Activated naive CD8-positive, alpha-beta T cell treated with anti-CD3 and anti-CD28 coated beads, Interleukin-2, amount 50 U/mL, for 16 hours (primary cell): ENCODE results near the gene CSPG5.

Experiments
- DNase-seq: peaks from one replicate; pipeline ENCODE4 v3.0.0-alpha.2; 2020; ENCODE audit warnings: low read depth, low spot score

CSPG5 gene

GRCh38 chr3:47586746-47587145 lies 8.1 kb upstream of the CSPG5 start:
- DNase-seq: no peak

DNA sequence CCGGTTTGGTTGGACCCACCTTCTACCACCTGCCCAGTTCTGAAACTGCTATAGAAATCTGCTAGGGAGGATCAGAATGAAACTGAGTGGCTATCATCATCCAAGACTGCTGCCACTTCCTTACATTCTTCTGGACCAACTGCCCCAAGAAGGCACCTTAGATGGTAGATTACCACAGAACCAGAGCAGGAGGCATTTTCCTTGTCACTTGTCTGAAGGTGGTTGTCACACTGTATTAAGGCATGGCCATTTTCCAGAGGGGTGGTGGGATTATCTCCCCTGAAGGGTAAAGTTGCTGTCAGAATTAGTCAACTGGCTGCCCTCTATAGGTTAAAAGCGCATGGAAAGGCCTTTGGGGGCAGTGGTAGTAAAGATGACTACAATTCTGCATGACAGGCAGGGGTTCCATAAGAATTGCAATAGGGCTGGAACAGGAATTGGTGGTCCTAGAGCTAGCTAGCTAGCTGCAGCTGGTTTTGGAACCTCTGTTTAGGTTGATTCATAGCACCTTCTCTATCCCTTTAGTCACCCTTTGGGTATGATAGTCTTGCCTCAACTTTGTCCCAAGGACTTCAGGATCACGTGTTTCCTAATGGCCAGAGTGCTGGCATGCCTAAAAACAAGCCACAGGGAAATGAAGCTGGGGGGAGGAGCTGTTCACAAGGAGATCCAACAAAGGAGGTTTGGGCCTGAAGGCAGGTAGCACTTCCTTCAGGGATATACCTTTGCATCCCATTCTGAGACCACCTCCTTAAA lies 4.8 kb upstream of the CSPG5 start:
- no peak for DNase-seq

DNA sequence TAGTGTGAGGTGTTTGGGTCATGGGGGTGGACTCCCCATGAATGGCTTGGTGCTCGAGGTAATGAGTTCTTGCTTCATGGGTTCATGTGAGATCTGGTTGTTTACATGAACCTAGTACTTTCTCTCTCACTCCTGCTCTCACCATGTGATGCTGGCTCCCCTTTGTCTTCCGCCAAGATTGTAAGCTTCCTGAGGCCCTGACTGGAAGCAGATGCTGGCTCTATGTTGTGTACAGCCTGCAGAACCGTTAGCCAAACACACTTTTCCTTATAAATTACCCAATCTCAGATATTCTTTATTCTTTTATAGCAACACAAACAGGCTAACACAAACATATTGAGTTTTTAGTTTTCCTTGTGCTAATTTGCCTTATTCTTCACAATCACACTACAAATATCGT lies 3.2 kb upstream of the CSPG5 start:
- DNase-seq: no peak

DNA sequence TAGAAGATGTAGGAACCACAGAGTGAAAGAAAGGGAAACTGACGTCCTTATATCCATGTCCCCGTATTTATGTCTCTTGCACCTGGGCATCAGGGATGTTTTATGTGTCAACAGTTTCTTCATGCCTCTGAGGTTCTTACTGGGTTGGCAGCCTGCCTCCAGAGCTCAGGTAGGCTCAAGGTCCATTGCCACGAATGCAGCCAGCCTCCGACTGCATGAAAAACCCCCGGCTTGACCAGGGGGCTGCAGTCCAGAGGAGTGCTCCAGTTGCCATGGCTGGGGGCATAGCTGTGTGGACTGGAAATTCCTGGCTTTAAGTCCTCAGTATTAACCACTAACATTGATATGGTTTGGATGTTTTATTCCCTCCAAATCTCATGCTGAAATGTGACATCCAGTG lies 2.8 kb upstream of the CSPG5 start:
- no peak for DNase-seq

- DNase-seq: no peak
Measured at GRCh38 chr3:47580481-47580880, 1.8 kb upstream of the CSPG5 start.

DNA sequence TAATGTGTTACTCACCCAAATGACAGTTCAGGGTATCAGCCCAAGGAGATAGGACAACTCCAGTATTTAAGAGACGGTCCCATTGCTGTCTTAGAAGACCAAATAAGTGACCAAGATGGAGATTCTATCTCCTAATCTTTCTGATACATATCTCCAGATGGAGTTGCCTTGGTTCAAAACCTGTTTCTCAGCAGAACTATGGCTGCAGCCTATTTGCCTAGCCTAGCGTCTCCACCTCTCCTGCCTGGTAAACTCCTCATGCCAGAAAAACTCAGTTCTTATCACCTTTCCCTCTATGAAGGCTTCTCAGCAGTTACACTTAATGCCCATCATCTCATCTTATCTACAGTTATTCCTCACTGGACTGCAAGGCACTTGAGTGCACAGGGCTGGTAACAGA lies 1.2 kb upstream of the CSPG5 start:
- DNase-seq: no peak

- no peak for DNase-seq
Measured at GRCh38 chr3:47578119-47578632, 489 bp downstream of the CSPG5 start.

DNA sequence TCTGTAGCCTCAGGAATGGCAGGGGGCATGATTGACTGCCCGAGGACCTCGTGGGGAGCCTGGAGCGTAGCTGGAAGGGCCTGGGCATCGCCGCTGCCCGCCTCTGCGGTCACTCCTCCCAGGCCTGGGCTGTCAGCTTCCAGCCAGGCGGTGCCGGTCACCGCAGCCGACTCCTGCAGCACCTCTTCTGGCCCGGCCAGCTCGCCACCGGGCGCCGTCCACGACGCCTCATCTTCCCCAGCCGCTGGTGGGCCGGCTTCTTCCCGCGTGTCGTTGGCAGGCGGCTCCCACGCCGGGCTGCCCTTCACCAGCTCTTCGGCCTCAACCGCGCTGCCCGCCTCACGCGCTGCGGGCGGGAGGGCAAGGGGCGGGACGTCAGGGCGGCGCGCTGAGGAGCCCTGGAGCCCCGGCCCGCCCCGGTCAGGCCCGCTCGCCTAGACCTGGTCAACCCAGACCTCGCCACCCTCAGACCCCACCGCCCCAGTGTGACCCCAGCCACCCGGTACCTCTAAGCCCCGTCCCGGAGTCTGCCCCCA lies 1.0 kb downstream of the CSPG5 start:
- no peak for DNase-seq

GRCh38 chr3:47573190-47574172 lies 5.2 kb downstream of the CSPG5 start:
- DNase-seq: no peak

DNA sequence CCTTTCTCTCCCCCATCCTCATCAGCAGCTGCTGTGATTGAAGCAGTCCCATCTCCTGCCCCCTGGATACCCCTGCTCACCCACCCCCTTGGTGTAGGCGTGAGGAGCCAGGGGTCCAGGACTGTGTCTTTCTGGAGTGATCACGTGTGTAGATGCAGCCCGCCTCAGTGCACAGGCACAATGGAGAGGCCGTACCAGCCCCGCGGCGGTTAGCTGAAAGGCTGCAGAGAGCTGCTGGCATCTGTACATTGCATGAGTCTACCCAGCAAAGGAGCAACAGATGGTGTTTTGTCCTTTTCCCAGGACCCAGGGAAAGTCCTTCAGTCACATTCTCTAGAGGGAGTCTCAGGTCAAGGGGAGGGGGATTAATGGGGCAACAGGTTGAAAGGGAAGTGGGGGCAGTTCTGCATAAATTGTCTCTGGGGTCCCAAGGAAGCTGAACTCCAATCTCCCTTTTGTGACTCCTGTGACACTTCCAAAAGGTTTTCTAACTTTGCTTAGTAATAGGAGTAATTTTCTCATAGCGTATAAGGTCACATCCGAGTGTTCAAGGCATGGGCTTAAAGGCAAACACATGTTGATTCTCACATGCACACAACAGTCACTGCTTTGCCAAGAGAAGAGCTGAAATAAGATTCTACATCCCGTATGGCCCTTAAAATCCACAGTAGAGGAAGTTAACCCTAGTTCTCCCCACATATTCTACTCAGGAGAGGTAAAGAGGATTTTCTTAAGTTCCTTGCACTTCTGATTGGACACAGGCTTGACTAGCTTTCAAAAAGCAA lies 7.1 kb downstream of the CSPG5 start:
- DNase-seq: no peak

GRCh38 chr3:47568901-47569300 lies 9.8 kb downstream of the CSPG5 start:
- DNase-seq: no peak

DNA sequence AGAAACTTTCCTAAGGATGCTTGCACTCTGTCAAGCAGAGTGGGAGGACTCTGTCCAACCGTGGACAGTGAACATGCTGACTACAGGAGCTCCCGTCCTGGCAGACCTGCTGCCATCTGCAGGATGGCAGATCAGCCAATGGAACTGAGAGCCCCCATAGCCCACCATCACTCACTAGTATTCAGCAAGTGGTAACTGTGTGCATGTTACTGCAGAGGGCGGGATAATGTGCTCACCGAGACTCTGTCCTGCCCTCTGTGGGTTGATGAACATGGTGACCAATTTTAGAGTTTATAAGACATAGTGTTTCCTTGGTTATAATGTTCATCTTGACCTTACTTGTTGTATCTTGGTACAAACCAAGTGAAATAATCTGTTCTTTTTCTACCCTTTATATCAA lies 11.5 kb downstream of the CSPG5 start:
- DNase-seq: no peak

GRCh38 chr3:47566667-47567066 lies 12.0 kb downstream of the CSPG5 start:
- DNase-seq: no peak

DNA sequence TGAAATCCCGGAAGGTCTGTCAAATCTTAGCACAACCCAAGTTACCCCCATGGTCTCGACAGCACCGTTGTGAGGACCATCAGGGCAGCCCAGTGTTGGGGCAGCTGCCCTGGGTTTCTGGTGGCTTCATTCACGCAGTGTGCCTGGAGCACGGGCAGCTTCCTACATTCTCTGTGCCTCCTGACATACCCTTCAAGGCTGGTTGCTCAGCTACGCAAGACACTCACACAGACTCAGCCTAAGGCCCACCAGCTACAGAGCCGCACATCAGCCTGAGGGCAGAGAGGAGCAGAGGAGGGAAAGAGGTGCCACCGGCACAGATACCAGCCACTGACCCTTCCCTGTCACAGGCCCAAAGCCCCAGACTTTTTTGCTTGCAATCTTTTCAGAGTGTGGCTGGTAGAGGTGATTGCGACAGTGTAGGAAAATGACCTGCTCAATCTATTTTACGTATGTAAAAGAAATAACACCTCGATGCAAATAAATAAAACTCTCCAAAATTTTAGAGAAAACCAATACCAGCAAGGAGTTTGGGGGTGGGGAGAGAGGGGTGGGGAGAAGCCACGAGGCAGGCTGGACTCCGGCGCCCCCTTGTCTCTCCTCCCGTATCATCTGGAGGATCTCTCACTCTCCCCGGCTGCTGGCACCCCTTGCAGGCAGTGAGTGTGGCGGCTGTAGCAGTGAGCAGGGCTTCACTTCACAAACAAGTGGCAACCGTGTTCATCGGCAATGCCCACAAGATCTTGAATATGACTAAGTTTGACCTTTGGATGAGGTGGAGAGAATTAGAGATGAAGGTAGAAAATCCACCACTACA lies 12.7 kb downstream of the CSPG5 start:
- DNase-seq: no peak

GRCh38 chr3:47556351-47556750 lies 22.3 kb downstream of the CSPG5 start:
- no peak for DNase-seq

- DNase-seq: no peak
Measured at GRCh38 chr3:47554335-47554734, 24.3 kb downstream of the CSPG5 start.

- no peak for DNase-seq
Measured at GRCh38 chr3:47553407-47553806, 25.3 kb downstream of the CSPG5 start.

DNA sequence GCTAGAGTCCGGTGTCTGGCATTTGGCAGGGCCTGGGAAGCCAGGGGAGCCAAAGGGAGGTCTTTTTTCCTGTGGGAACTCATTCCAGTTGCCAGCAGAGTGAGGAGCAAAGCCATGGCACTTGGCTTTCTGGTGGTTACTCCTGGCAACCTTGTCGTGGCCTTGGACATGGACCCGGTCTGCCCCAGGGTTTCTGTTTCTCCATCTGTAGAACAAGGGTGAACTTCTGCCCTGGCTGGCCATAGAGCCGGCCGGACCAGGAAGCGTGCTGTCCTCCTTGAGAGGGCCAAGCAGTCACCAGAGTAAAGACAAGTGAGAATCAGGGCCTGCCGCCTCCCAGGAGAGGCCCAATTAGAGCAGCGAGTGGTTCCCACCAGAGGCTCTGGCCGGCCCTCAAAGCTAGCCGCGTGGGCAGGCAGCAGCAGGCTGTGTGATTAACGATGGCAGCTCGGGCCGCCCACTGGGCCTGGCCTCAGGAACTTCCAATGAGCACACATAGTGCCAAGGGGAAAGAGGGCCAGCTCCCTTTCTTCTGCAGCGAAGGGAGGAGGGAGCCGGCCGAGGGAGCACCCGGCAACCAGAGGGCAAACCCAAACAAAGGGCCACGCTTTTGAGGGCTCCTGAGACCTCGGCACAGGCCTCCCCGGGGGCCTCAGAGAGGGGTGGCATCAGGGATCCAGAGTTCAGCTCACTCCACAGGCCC lies 36.0 kb downstream of the CSPG5 start:
- no peak for DNase-seq

DNA sequence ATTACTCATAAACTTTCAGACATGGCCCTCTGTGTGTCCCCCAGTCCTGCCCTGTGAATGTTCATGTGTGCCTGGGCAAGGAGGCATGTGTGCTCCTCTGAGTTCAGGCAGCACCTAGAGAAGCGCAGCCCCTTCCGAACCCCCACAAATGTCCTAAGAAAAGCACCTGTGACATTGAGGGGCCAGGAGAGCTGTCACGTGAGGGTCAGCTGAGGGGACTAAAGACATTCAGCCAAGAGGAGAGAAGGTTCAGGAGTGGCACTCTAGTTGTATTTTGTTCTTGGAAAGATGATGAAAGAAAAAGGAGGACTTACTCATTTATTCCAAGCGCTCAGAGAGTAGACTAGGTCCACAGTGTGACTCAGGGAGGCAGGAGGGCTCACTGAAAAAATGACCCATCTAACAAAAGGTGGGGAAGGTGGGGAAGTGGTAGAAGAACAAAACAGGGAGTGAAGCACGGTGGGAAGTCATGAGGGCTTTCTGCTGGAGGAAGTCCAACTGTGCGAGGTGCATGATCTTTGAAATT lies 37.0 kb downstream of the CSPG5 start:
- DNase-seq: no peak

- no peak for DNase-seq
Measured at GRCh38 chr3:47540281-47540680, 38.4 kb downstream of the CSPG5 start.
